Body of pancreas (tissue), 4 donors: ENCODE results near the gene ARNT2.

Source experiments
- POLR2A ChIP-seq, 3 donors: fragments of 450-650 bp; IDR thresholded peaks; one replicate each; pipeline ENCODE4 v1.6.1; 2016; ENCODE audit warnings: antibody characterized with exemption in 3 of 3, mild to moderate bottlenecking in 2 of 3
- TF ChIP-seq, protein P1 (sequence below), 7 experiments: fragments of 450-650 bp in 4 of 7; fragments of 200-600 bp in 3 of 7; sonication (generic) in 3 of 7; IDR thresholded peaks; one replicate each; pipeline ENCODE4 v1.5.1; 2016 to 2019; ENCODE audit warnings: antibody characterized with exemption in 7 of 7

GRCh38 chr15:80480171-80480811, 76.1 kb downstream of the ARNT2 start:
- TF ChIP-seq, protein P1, sequence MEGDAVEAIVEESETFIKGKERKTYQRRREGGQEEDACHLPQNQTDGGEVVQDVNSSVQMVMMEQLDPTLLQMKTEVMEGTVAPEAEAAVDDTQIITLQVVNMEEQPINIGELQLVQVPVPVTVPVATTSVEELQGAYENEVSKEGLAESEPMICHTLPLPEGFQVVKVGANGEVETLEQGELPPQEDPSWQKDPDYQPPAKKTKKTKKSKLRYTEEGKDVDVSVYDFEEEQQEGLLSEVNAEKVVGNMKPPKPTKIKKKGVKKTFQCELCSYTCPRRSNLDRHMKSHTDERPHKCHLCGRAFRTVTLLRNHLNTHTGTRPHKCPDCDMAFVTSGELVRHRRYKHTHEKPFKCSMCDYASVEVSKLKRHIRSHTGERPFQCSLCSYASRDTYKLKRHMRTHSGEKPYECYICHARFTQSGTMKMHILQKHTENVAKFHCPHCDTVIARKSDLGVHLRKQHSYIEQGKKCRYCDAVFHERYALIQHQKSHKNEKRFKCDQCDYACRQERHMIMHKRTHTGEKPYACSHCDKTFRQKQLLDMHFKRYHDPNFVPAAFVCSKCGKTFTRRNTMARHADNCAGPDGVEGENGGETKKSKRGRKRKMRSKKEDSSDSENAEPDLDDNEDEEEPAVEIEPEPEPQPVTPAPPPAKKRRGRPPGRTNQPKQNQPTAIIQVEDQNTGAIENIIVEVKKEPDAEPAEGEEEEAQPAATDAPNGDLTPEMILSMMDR (IDR thresholded peaks at IDR 0.05): no peak
- TF ChIP-seq POLR2A (IDR thresholded peaks at IDR 0.05): no peak
